GM11168 (cell line): ENCODE data around the gene CHD3.
"Not testable (repeated sequence)": the region's sequence is repeated elsewhere in the genome, so short reads cannot be mapped to it uniquely, and the experiment has no call there.

Source experiments
- in situ Hi-C: fragments of 300-500 bp; cut with MboI; formaldehyde crosslinking; loops from one replicate; pipeline ENCODE4 v1.12.0; 2022; ENCODE audit warnings: low sequenced_read_pairs; ENCODE audit not compliant: unreplicated experiment

Gene CHD3

DNA sequence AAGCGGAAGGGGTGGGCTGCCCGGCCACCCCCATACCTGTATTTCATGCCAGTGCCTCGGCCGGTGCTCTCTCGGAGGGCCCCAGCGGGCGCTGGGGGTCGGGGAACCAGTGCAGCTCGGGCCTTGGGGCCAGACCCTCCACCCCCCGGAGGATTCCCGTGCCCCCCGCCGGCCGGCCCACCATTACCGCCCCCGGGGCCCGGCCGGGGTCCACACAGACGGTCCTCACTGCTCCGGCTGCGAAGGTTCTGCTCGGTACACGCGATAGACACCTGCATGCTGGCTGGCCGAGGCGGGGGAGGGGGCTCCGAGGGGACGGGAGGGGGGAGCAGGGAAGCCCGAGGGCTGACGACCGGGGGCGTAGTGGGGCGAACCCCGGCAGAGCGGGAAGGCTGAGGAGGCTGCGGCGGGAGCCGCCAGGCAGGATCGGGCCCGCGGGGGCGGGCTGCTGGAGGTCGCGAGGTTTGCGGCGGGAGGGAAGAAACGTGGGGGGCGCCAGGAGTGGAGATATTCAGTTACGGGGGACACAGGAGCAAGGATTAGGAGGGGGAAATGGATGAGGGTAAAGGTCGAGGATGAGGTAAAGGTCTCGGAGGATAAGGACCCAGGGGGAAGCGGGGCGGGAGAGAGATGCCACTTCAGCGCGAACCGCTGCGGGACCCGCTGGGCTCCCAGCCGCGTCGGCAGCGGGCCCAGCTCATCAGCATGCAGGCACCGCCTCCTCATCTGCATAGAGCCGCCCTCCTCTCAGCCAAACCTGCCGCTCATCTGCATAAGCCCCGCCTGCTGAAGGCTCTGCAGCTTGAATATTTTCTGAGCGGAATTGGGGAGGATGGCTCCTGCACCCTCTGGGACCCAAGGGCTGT, 40.8 kb downstream of the CHD3 start, which contains the start of gene KCNAB3:
Gene KCNAB3 (minus strand): TSS at position 699 of the 866 bp plus-strand sequence. CDS start 421 bp downstream, at position 278.
- in situ Hi-C loops: no loop called here

DNA sequence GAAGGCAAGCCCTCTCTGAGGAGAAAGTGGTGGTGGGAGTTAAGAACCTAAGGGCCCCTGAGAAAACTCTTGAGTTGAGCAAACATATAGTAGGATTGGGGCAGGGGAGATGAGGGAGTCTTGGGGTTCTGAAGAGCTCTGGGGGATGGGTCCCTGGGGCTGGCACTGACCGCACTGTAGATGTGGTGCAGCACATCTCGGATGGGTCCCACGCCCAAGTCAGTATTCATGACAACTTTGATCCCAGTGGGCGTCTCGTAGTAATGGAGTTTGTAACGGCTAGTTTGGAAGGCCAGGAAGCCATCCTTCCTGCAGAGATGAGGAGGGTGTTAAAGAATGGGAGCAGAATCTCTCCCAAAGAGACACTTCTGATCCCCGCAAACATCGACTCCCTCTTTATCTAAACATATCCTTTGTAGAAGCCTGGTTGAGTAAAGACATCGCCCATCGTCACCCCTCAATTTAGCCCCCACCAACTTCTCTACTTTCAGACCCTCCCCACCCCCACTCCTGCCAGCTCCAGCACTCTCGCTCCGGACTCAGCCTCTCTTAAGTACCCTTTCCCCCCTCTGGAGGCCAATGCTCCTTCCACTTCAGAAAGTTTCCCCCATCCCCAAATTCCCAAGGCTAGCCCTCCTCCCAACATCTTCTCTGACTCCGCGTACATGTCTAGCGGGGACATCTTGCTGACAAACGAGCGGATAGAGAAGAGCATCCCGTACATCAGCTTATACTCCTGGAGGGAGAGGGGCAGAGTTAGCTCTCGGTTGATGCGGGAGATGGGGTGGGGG, 42.4 kb downstream of the CHD3 start:
- in situ Hi-C loops: no loop called here

DNA sequence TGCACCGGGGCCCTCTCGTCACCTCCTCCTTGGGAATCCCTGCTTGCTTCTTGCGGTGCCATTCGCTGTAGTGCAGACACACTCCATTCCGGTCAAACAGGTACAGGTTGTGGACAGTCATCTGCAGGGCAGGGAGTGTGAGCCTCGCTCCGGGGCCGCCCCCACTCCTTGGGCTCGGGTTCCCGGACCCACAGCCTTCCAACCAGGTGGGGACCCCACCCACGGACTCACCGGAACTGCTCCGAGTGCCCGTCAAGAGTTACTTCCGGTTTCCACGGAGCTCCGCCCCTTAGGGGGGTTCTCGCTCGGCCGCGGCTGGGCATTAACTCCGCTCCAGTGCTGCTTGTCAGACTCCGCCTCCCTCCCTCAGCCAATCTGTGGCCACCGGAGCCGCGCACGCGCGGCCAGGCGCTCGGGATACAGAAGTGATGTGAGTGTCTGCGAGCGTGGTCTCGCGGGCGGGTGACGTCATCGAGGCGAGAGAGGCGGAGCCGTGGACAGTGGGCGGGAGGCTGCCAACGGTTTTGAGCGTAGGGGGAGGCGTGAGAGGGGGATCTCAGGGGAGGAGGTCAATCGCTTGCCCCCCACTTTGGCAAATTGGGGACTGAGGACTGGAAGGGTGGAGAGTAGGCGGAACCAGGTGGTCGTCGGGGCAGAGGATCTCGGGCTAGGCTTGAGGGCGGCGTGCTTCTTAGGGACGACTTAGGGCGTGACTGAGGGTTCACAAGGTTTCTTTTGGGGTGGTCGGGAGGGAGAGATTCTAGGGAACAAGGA, 43.3 kb downstream of the CHD3 start, which contains the start of the genes CNTROB and TRAPPC1:
Gene CNTROB (plus strand): TSS at position 498 of the 774 bp plus-strand sequence. CDS start 874 bp downstream, outside the sequence.
Gene TRAPPC1 (minus strand): TSS at position 238 of the 774 bp plus-strand sequence. CDS start 117 bp downstream, at position 121.
- in situ Hi-C loops: no loop called here

DNA sequence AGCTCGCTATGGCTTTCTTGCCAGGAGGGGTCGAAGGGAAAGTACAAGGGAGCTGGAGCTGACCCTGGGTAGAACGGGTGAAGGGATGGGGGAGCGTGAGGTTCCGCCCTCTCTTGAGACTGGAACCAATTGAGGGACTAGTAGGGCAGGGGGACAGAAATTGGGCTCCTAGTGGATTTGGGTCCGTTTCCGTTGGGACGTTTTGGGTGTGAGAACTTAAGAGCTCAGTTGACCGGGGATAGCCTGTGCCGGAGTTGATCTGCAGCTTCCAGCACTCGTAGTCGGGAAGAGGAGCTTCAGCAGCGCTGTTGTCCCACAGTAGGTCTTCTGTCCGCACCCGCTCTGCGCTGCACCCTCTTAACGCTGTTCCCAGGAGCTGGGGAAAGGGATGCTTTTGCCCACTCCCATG, 43.9 kb downstream of the CHD3 start:
- in situ Hi-C loops: no loop called here

DNA sequence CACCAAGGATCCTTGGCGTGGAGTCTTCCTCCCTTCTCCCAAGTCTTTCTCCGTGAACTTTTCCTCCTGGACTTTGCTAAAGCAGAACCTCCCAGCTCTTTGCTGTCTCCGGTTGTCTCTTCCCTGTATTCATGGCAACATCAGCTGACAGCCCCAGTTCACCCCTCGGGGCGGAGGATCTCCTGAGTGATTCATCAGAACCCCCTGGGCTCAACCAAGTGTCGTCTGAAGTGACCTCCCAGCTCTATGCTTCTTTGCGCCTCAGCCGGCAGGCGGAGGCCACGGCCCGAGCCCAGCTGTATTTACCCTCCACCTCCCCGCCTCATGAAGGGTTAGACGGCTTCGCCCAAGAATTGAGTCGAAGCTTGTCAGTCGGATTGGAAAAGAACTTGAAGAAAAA, 44.4 kb downstream of the CHD3 start:
- in situ Hi-C loops: no loop called here

DNA sequence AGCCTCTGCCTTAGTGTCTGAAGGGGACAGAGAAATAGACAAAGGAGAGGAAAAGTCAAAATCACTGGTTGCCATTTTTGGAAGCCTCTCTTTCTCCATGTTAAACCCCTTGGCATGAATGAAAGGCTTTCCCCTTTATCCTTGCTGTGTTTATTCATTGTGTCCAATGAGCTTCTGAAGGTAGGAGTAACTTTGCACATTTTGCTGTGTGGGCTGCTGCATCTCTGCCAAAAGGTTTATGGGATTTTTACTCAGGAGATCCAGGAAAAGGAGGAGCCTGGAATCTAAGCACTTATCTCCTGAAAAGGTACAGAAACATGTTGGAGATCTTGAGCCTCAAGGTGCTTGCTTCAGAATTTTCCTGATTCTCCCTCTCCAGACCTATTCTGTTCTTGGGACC, 47.3 kb downstream of the CHD3 start:
- in situ Hi-C loops: no loop called here

DNA sequence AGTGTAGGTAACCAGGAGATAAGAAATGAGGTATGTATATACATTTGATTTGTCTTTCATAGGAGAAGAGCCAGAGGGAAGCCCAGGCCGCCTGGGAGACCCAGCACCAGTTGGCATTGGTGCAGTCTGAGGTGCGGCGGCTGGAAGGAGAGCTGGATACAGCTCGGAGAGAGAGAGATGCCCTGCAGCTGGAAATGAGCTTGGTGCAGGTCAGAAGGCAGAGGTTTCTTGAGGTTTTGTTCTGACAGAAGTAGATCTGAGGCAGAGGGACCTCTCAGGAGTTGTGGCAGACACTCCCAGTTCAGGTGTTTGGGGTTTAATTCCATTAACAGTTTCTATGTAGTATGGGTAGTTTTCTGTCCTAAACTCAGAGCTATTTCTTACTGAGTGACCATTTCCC, 51.4 kb downstream of the CHD3 start:
- in situ Hi-C loops: no loop called here

DNA sequence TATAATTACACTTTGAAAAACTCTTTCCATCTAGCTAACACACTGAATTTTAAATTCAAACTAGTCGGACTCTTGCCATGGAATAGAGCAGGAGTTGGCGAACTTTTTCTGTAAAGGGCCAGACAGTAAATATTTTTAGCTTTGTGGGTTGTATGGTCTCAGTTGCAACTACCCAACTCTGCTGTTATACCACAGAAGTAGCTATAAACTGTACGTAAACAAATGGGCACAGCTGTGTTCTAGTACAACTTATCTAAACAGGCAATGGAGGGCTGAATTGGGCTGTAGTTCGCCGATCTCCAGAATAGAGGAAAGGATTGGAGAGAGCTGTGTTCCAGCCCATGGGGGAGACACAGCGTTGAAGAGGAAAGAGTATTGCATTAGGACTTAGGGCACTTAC, 52.2 kb downstream of the CHD3 start:
- in situ Hi-C loops: no loop called here

DNA sequence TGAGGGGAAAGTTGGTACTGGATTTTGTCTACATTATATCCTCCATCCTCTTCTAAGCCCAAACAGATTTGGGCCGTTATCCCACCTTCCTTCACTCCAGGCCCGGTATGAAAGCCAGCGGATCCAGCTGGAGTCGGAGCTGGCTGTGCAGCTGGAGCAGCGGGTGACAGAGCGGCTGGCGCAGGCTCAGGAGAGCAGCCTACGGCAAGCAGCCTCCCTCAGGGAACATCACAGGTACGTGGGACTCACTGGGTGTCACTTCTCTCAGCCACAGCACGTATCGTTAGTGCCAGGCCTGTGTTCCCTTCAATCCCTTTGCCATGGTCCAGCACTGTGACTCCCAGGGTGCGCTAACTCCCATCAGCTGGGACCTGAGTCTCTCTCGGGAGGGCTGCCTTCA, 54.7 kb downstream of the CHD3 start:
- in situ Hi-C loops: no loop called here

DNA sequence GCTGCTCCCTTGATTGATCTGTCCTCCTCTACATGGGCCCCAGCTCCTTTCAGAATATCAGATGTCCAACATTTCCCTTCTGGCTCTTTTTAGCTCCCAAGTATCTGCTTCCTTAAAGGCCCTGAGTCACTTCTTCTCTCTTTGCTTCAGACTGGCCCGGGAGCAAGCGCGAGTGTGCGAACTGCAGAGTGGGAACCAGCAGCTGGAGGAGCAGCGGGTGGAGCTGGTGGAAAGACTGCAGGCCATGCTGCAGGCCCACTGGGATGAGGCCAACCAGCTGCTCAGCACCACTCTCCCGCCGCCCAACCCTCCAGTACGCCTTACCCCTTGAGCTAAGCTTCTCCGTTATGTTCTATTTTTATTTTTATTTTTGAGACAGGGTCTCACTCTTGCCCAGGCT, 55.7 kb downstream of the CHD3 start:
- in situ Hi-C loops: no loop called here

DNA sequence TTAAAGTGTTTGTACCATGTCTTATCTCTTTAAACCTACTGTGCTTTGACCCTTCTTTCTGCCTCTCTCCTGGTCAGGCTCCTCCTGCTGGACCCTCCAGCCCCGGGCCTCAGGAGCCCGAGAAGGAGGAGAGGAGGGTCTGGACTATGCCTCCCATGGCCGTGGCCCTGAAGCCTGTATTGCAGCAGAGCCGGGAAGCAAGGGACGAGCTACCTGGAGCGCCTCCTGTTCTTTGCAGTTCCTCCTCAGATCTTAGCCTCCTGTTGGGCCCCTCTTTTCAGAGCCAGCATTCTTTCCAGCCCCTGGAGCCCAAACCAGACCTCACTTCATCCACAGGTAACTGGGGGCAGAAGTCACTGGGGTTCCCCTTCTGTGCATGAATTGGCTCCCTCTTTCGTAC, 57.1 kb downstream of the CHD3 start:
- in situ Hi-C loops: no loop called here

DNA sequence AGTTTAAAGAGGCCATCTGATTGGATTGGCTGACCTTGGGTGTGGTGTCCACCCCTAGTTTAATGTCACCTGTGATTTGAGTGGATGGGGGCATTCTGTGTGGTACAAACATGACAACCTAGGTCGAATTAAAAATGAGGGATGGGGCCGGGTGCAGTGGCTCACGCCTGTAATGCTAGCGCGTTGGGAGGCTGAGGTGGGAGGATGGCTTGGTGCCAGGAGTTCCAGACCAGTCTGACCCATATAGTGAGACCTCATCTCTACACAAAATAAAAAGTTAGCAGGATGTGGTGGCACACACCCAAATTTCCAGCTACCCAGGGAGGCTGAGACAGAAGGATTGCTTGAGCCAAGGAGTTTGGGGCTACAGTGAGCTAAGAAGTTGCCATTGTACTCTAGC, 57.9 kb downstream of the CHD3 start:
- in situ Hi-C loops: no loop called here

DNA sequence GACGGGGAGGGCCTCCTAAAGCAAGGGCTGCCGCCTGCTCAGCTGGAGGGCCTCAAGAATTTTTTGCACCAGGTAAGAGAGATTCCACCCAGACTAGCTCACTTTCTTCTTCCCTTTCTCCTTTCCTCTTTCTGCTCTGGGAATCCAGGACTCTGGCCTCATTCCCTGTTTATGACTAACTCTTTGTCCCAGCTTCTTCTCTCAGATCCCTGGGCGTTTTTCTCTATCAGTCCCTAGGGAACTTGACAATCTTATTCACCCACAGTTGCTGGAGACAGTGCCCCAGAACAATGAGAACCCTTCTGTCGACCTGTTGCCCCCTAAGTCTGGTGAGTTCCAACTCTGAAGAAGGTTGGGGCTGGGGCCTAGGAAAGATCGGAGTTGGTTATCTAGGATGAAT, 59.1 kb downstream of the CHD3 start:
- in situ Hi-C loops: no loop called here

DNA sequence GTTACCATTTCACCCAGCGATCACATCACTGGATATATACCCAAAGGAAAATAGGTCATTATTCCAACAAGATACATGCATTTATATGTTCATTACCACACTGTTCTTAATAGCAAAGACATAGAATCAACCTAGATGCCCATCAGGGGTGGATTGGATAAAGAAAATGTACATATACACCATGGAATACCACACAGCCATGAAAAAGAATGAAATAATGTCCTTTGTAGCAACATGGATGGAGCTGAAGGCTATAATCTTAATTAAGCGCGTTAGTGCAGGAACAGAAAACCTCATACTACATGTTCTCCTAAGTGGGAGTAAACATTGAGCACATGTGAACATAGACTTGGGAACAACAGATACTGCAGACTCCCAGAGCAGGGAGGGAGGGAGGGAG, 62.0 kb downstream of the CHD3 start:
- in situ Hi-C loops: no loop called here

DNA sequence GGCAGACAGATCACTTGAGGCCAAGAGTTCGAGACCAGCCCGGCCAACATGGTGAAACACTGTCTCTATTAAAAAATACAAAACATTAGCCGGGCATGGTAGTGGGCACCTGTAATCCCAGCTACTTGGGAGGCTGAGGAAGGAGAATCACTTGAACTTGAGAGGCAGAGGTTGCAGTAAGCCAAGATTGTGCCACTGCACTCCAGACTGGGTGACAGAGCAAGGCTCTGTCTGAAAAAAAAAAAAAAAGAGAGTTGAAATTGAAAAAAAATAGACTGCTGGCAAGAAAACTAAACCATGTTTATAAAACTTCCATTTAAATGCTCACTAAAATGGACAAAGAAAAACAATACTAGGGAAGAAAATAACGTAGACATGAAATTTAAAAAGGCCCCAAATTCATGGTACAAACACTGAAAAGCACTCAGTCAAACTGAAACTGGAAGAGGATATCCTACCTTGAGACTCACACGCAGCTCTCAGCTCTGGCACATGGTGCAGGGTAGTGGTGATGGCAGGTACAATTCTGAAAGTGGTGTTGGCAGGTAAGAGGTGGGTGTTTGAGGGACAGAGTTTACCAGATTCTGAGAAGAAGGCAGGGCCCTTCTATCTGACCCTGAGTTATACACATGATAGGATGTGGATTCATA, 62.7 kb downstream of the CHD3 start:
- in situ Hi-C loops: no loop called here

DNA sequence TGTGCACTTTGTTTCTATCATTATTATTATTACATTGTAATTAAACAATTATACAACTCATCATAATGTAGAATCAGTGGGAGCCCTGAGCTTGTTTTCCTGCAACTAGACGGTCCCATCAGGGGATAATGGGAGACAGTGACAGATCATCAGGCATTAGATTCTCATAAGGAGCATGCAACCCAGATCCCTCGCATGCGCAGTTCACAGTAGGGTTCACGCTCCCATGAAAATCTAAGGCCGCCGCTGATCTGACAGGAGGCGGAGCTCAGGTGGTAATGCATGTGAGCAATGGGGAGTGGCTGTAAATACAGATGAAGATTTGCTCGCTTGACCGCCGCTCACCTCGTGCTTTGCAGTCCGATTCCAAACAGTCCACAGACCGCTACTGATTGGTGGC, 64.7 kb downstream of the CHD3 start:
- in situ Hi-C loops: not testable (repeated sequence)

DNA sequence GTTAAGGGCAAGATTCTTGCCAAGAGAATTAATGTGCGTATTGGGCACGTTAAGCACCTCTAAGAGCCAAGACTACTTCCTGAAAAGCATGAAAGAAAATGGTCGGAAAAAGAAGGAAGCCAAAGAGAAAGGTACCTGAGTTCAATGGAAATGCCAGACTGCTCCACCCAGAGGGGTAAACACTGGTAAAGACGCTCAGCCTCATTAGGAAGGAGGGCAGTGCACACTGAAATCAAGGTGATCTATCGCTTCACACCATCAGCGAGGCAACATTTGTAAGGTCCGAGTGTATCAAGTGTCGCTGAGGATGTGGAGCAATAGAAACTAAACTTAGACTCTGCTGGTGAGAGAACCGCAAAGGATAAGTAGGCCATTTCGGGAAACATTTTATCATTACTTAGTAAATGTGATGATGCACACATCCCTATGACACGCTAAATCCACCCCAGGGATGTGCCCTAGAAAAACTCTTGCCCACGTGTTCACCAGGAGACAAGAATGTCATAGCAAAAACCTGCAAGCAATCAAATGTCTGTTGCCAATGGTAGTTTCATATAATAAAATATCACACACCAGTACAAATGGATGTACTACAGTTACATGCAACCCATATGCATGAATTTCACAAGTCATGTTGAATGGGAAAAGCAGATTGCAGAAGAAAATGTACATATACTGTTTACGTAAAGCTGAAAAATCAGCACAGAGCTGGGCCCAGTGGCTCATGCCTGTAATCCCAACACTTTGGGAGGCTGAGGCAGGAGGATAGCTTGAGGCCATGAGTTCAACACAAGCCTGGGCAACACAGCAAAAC, 67.0 kb downstream of the CHD3 start:
- in situ Hi-C loops: no loop called here

DNA sequence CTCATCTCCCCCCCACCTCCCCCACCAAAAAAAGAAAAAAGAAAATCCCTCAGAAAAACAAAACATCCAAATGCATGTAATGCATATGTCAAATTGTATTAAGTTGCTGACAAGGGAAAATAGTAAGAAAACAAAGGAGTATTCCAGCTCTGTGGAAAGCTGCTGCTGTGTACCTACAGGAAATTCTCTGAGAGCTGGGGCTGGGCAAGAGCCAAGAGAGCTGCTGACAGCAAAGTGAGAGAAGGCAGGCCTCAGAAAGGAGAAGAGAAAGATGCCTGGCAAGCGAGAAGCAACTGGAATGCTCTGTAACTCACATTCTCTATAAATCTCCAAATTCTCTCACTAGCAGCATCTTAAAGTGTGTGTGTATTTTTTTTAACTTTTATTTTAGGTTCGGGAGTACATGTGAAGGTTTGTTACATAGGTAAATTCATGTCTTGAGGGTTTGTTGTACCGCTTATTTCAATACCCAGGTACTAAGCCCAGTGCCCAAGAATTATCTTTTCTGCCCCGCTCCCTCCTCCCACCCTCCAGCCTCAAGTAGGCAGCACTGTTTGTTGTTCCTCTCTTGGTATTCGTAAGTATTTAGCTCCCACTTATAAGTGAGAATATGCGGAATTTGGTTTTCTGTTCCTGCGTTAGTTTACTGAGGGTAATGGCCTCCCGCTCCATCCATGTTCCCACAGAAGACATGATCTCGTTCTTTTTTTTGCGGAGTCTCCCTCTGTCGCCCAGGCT, 67.8 kb downstream of the CHD3 start:
- in situ Hi-C loops: no loop called here
